GM12878 (cell line): ENCODE measurements around the gene LSAMP. TPM values are rescaled to one million over a fixed set of nuclear protein-coding genes. Genes with fewer than 3 reads are reported as not detected.

Experiments
- ATAC-seq: fragments of 200-7000 bp; cut with Tn5 transposase; 3 replicates; pipeline ENCODE4 v1.9.1; 2020; ENCODE audit warnings: mild to moderate bottlenecking, moderate library complexity
- BruUV-seq: library from RNA; stranded (reverse); fragments of 400-500 nt; replicated peaks from 2 replicates; lab custom pipeline; 2021; lab: Mats Ljungman, UMichigan
- CTCF ChIA-PET: fragments of 300-600 bp; sonication (Branson Sonifier 250); formaldehyde crosslinking; extraction: SDS; loops from one replicate; lab custom pipeline; 2021; ENCODE audit warnings: inconsistent platforms; lab: Yijun Ruan, JAX
- POLR2A ChIA-PET: fragments of 350-600 bp; formaldehyde crosslinking; extraction: SDS; loops from one replicate; lab custom pipeline; 2021; ENCODE audit warnings: inconsistent platforms; lab: Charles Lee
- RAD21 ChIA-PET: fragments of 300-600 bp; sonication (Branson Sonifier 250); formaldehyde crosslinking; loops from one replicate; lab custom pipeline; 2023; ENCODE audit warnings: antibody characterized with exemption; ENCODE audit not compliant: unreplicated experiment; lab: Charles Lee
- SMC1A ChIA-PET: fragments of 300-600 bp; sonication (Branson Sonifier 250); formaldehyde crosslinking; loops from one replicate; lab custom pipeline; 2023; ENCODE audit not compliant: unreplicated experiment, uncharacterized antibody; lab: Charles Lee
- DNase-seq: peaks from one replicate; pipeline ENCODE4 v3.0.0-alpha.2; 2011; ENCODE audit warnings: low read depth, low spot score
- FAIRE-seq: peaks from 3 replicates; lab custom pipeline; 2011; peaks lifted over from hg19 to GRCh38; lab: Jason Lieb, UNC
- H2AFZ ChIP-seq: 2 replicates; pipeline ENCODE4 v1.6.0; 2011; ENCODE audit warnings: low read depth, low read length, control low read depth; ENCODE audit not compliant: control insufficient read depth
- H3K27ac ChIP-seq: 2 replicates; pipeline ENCODE4 v1.5.1; 2011; ENCODE audit warnings: control low read depth; ENCODE audit not compliant: control insufficient read depth, insufficient read depth
- H3K27me3 ChIP-seq, 2 experiments: replicated peaks in 1 of 2; 2 replicates each; pipeline versions ENCODE4 v1.6.0 to v1.6.1; 2011; ENCODE audit warnings: low read length in 1 of 2; ENCODE audit not compliant: control insufficient read depth in 2 of 2, insufficient read depth in 2 of 2
- H3K36me3 ChIP-seq, 2 experiments: 2 replicates each; pipeline ENCODE4 v1.5.1; 2011; ENCODE audit warnings: low read length in 1 of 2; ENCODE audit not compliant: control insufficient read depth in 2 of 2, insufficient read depth in 2 of 2
- H3K4me1 ChIP-seq: 2 replicates; pipeline ENCODE4 v1.6.1; 2011; ENCODE audit warnings: mild to moderate bottlenecking, low read length, moderate library complexity, mixed read lengths; ENCODE audit not compliant: control insufficient read depth, insufficient read depth
- H3K4me2 ChIP-seq: 2 replicates; pipeline ENCODE4 v1.6.0; 2011; ENCODE audit warnings: control low read depth; ENCODE audit not compliant: control insufficient read depth, insufficient read depth
- H3K4me3 ChIP-seq: fragments of 200-600 bp; sonication (generic); 2 replicates; pipeline ENCODE4 v1.5.1; 2016
- H3K79me2 ChIP-seq: 2 replicates; pipeline ENCODE4 v1.6.0; 2011; ENCODE audit warnings: low read length; ENCODE audit not compliant: control insufficient read depth, insufficient read depth
- H3K9ac ChIP-seq: 2 replicates; pipeline ENCODE4 v1.8.0; 2011; ENCODE audit warnings: low read length, control low read depth, mixed read lengths; ENCODE audit not compliant: control insufficient read depth, insufficient read depth
- H3K9me3 ChIP-seq: replicated peaks from 3 replicates; pipeline ENCODE4 v1.5.1; 2011; ENCODE audit warnings: mild to moderate bottlenecking, low read length; ENCODE audit not compliant: control insufficient read depth, insufficient read depth
- H4K20me1 ChIP-seq: 2 replicates; pipeline ENCODE4 v1.6.0; 2011; ENCODE audit not compliant: control insufficient read depth, insufficient read depth
- IRF4 ChIP-seq: IDR thresholded peaks from 2 replicates; pipeline ENCODE4 v1.6.1; 2011; ENCODE audit warnings: low read depth, low read length
- MXI1 ChIP-seq: fragments of 150-350 bp; IDR thresholded peaks from 2 replicates; pipeline ENCODE4 v1.6.1; 2011; ENCODE audit warnings: low read depth, mild to moderate bottlenecking, inconsistent platforms, low read length, improper control_type of control experiment
- NR2F1 ChIP-seq: fragments of 450-650 bp; conservative IDR thresholded peaks from 2 replicates; pipeline ENCODE4 v1.6.1; 2017; ENCODE audit warnings: mild to moderate bottlenecking
- RAD21 ChIP-seq: IDR thresholded peaks from 2 replicates; pipeline ENCODE4 v1.6.1; 2011; ENCODE audit warnings: mild to moderate bottlenecking, low read depth, low read length, moderate library complexity; ENCODE audit not compliant: insufficient read depth
- STAT1 ChIP-seq: fragments of 450-650 bp; conservative IDR thresholded peaks from 2 replicates; pipeline ENCODE4 v1.6.1; 2014; ENCODE audit warnings: antibody characterized with exemption, mild to moderate bottlenecking
- TBL1XR1 ChIP-seq: IDR thresholded peaks from 2 replicates; pipeline ENCODE4 v1.6.1; 2012; ENCODE audit warnings: low read depth, low read length, improper control_type of control experiment
- WGBS: methylation state at CpG from one replicate; pipeline ENCODE4 v1.1.6; 2016; ENCODE audit warnings: low lambda C conversion rate; ENCODE audit not compliant: insufficient replicate concordance, insufficient coverage; ENCODE audit errors: missing lambda C conversion rate; 5-methylcytosine and 5-hydroxymethylcytosine counted together
- in situ Hi-C: fragments of 300-500 bp; cut with MboI; formaldehyde crosslinking; loops from 9 replicates; pipeline ENCODE4 v1.14.3; 2018; ENCODE audit warnings: mixed read lengths
- intact Hi-C: fragments of 100-400 bp; cut with micrococcal nuclease; formaldehyde crosslinking; loops from one replicate; pipeline ENCODE4 v1.14.2; 2022; ENCODE audit not compliant: unreplicated experiment
- polyA plus RNA-seq, 11 experiments: library from polyadenylated mRNA; depleted of rRNA in 4 of 11; unstranded in 6 of 11; stranded (reverse) in 5 of 11; fragments of >200 nt; fragmentation: Nextera tagmentation in 4 of 11; fragmentation: Illumina TruSeq in 1 of 11; extraction: Ambion mirVana in 4 of 11; extraction: Trizol in 1 of 11; gene quantifications; 1 replicate in 1 of 11; 2 replicates in 10 of 11; pipeline versions ENCODE4 v1.2.1 to v1.2.3, GENCODE V29; 2011 to 2016; ENCODE audit warnings: inconsistent platforms in 2 of 11, missing spikeins in 2 of 11, low read depth in 1 of 11
- total RNA-seq, 4 experiments: library from RNA; depleted of rRNA in 3 of 4; stranded (reverse); fragments of >200 nt in 3 of 4; fragmentation: Illumina TruSeq in 1 of 4; extraction: Trizol in 1 of 4; gene quantifications; 2 replicates each; pipeline versions ENCODE4 v1.2.1 to v1.2.3, GENCODE V29; 2013 to 2021
- TF ChIP-seq, protein P1 (sequence below): fragments of 450-650 bp; IDR thresholded peaks from 2 replicates; pipeline ENCODE4 v1.6.1; 2017; ENCODE audit warnings: antibody characterized with exemption, mild to moderate bottlenecking, moderate library complexity

LSAMP gene
- total and polyA plus RNA-seq, 10 of the 15 experiments (the other 5 are each of a cell fraction or from before 2014, with no cell fraction given): 2.0 to 12.7 (median 6.5) TPM

DNA sequence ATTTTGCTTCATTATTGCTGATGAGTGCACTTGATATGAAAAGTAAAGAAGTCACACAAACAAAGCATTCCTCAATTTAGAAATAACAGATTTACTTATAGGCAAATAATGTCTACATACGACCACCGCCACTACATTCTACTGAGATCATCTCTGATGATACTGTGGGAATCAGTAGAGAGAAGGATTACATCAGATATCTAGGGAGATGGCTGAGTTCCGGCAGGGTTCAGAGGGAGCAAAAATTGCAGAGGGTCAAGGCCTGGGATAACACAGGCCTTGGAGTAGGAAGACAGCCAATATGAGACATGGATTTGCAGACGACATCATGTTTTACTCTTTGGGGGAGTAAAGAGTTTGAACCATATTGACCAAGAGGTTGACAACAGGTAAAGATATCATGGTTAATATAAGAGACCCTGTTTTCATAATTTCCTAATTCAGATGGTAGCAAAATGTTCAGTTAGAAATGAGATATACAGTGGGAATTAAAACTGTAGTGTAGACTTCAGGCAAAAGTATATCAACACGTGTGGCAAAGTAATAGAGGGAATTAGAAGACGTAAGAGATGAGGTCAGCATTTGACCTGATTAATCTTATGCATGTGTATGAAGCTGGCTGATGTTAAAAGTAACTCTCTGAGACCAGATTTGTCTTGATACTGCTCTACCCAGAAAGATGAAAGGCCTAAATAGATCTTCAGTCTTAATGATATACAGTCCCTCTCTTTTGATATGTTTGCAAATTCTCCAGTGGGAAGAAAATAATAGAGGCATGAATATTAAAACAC lies 15.6 kb downstream of the LSAMP start:
- FAIRE-seq (no peak), ATAC-seq (no peak), DNase-seq (no peak)
- RAD21 ChIA-PET: interaction anchor here (0.6 kb wide), 1 partner anchor 331 kb away, joined by 3 read pairs; no protein-coding TSS in a partner anchor
- CTCF ChIA-PET: no interaction called here
- H3K36me3 ChIP-seq: no peaks in the 10 kb centered on the region
- H3K27ac ChIP-seq: no peak overlapping the region
- in situ Hi-C loops: no loop called here
- H3K4me1 ChIP-seq: no peaks in the 10 kb centered on the region
- no peak overlapping the region for H3K4me3 ChIP-seq
- intact Hi-C loops: no loop called here
- H3K79me2 ChIP-seq: no peaks in the 10 kb centered on the region
- H2AFZ ChIP-seq: no peak overlapping the region
- BruUV-seq: no TSS peak
- no peaks in the 10 kb centered on the region for H4K20me1 ChIP-seq
- SMC1A ChIA-PET: interaction anchor here (1.2 to 1.4 kb wide), 2 partner anchors 20 to 289 kb away, joined by 3 to 6 read pairs; no protein-coding TSS in a partner anchor
- H3K9me3 ChIP-seq: no peaks in the 10 kb centered on the region
- no peak overlapping the region for H3K9ac ChIP-seq
- 33% methylated on average over 6 of the region's 6 CpGs for WGBS
- no peaks in the 10 kb centered on the region for H3K27me3 ChIP-seq
- H3K4me2 ChIP-seq: no peak overlapping the region
- TF ChIP-seq IRF4 (no peak), STAT1 (no peak), MXI1 (no peak), RAD21 (no peak), TBL1XR1 (no peak), NR2F1 (no peak)
- TF ChIP-seq, protein P1, sequence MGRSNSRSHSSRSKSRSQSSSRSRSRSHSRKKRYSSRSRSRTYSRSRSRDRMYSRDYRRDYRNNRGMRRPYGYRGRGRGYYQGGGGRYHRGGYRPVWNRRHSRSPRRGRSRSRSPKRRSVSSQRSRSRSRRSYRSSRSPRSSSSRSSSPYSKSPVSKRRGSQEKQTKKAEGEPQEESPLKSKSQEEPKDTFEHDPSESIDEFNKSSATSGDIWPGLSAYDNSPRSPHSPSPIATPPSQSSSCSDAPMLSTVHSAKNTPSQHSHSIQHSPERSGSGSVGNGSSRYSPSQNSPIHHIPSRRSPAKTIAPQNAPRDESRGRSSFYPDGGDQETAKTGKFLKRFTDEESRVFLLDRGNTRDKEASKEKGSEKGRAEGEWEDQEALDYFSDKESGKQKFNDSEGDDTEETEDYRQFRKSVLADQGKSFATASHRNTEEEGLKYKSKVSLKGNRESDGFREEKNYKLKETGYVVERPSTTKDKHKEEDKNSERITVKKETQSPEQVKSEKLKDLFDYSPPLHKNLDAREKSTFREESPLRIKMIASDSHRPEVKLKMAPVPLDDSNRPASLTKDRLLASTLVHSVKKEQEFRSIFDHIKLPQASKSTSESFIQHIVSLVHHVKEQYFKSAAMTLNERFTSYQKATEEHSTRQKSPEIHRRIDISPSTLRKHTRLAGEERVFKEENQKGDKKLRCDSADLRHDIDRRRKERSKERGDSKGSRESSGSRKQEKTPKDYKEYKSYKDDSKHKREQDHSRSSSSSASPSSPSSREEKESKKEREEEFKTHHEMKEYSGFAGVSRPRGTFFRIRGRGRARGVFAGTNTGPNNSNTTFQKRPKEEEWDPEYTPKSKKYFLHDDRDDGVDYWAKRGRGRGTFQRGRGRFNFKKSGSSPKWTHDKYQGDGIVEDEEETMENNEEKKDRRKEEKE: no peak
- POLR2A ChIA-PET: no interaction called here
